Caki2 (cell line): Measurements from ENCODE around the gene MACC1. TPM values are rescaled to one million over a fixed set of nuclear protein-coding genes. Genes with fewer than 3 reads are reported as not detected.

Experiments used
- DNase-seq: peaks from one replicate; pipeline ENCODE4 v3.0.0-alpha.2; 2015; ENCODE audit warnings: low read depth
- in situ Hi-C: cut with HindIII; loops from 2 replicates; pipeline ENCODE4 v1.10.0; 2016; ENCODE audit warnings: low sequenced_read_pairs, low pct_unique_long_range_greater_than_20kb, mixed read lengths
- total RNA-seq: library from RNA; depleted of rRNA; stranded (reverse); fragments of >200 nt; shearing (Covaris generic); gene quantifications from 2 replicates; pipeline ENCODE4 v1.2.3, GENCODE V29; 2014; ENCODE audit warnings: low replicate concordance; rRNA removed

Gene MACC1
- not detected in 2 replicates for total RNA-seq

- in situ Hi-C loops, result no loop called here
- no peak for DNase-seq
Measured at GRCh38 chr7:20217193-20217948, at the start of gene MACC1. Gene MACC1, minus strand, starts transcription at chr7:20217384. Its CDS starts 55,522 bp downstream, at chr7:20161862.

GRCh38 chr7:20264623-20265022 is 47.4 kb upstream of the MACC1 start:
- DNase-seq, result no peak
- in situ Hi-C loops, result no loop called here

- DNase-seq, result no peak
- in situ Hi-C loops, result no loop called here
Measured at GRCh38 chr7:20260223-20260622, 43.0 kb upstream of the MACC1 start.

DNA sequence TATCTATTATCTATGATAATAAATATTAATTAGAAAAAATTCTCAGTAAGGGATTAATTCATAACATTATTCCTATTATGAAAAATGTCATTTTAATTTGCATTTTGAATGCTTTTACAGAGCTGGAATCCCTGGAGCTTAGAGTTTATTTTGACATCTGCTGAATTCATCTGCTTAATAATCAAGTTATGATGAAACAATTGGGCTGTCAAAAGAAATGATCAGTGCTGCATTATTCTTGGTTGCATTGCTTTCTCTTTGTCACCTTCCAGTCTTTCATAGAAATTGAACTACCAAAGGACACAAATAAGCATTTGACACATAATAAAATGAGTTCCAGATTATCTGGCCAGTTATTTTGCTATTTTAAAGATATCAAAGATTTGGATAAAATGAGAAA is 40.0 kb upstream of the MACC1 start:
- in situ Hi-C loops, result no loop called here
- no peak for DNase-seq

DNA sequence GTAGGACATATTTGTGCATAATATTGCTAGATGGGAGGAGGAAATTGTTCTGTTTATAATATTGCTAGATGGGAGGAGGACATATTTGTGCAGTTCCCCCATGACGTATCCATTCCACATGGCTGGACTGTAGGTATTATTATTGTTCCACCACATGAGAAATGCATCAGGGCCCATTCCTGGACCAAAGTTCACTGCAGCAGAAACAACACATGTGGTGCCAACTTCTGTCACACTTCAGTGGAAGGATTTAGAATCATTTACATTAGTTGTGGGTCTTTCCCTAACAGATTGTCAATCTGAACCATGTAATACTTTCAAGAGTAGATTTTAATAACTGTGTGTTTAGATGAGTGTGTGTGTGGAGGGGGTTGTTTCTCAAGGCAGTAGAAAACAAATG is 32.7 kb upstream of the MACC1 start:
- peak; percentile 94 for DNase-seq
- in situ Hi-C loops, result no loop called here

DNA sequence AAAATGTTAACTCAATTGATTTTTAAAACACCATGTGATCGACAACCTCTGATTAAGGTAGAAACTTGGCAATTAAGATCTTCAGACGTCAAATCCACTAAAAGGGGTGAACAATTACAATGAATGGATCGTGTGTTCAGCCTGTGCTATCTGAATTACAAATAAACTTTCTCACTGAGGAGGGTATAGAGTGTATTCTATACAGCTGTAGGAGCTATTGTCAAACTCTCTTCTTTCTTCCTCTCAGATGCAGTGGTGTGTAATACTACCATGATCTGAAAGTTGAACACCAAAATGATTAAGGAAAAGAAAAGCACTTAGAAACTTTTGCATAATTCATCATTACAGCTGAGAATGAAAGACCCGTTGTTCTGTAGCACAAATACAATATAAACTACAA is 32.2 kb upstream of the MACC1 start:
- DNase-seq, result no peak
- in situ Hi-C loops, result no loop called here

- DNase-seq, result no peak
- in situ Hi-C loops, result no loop called here
Measured at GRCh38 chr7:20246236-20246635, 29.1 kb upstream of the MACC1 start.

DNA sequence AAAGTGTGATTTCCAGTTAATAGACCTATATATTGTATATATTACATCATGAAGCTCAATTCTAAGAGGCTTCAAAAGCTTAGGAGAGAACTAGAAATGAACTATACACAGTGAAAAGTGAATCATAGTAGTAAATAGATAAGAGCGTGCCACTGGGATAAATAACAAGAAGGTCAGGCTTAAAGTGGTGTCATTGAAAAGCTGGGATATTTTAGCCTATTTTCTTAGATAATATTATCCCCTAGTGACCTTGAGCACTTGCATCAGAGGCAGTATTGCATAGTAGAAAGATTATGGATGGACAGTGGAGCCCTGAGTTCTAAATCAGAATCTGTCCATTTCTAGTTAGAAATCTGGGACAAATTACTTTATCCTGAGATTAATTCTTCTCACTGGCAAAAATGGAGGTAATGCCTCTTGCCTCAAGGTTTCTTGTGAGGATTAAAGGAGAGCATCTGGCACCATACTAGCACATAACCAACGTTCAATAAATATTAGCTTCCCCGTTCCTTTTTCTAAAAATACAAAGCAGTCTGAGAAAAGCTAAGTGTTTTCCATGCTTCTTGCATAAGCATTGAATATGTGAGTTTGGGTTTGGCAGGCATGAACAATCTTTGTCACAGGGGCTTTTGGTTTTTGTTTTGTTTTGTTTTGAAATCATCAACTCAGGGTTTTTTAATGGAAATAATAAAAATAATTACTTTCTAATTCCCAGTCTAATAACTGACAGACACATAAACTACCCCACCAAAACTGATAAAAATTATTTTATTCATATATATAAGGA is 27.3 kb upstream of the MACC1 start:
- no peak for DNase-seq
- in situ Hi-C loops, result no loop called here

GRCh38 chr7:20241911-20242261 is 24.7 kb upstream of the MACC1 start:
- in situ Hi-C loops, result no loop called here
- DNase-seq, result no peak

GRCh38 chr7:20241194-20241910 is 24.2 kb upstream of the MACC1 start:
- DNase-seq, result peak; percentile 96
- in situ Hi-C loops, result no loop called here

GRCh38 chr7:20240080-20240926 is 23.1 kb upstream of the MACC1 start:
- no peak for DNase-seq
- in situ Hi-C loops, result no loop called here

DNA sequence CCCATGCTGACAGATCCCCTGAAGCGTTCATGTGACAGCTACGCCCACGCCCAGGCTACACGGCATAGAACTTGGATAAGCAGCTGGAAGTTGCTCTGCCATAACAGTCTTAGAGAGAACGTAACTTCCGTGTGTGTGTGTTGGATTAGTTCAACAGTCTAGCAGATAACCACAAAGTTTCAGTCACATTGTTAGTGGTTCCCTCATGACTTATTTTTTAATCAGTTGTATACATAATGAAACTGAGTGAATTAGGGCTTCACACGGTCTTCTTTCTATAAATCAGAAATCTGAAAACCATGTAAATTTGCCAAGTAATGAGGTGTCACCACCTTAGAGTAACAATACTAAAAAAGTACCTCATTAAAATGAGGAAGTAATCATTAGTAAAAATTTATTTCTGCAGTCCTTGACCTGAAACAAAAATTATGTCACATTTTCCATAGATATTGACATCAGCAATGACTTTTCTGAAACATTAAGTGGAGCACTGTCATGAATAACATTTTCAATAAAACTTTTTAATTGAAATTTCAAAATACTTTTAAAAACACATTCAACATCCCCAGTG is 21.7 kb upstream of the MACC1 start:
- in situ Hi-C loops, result no loop called here
- no peak for DNase-seq

GRCh38 chr7:20238194-20238753 is 21.1 kb upstream of the MACC1 start:
- in situ Hi-C loops, result no loop called here
- DNase-seq, result no peak

DNA sequence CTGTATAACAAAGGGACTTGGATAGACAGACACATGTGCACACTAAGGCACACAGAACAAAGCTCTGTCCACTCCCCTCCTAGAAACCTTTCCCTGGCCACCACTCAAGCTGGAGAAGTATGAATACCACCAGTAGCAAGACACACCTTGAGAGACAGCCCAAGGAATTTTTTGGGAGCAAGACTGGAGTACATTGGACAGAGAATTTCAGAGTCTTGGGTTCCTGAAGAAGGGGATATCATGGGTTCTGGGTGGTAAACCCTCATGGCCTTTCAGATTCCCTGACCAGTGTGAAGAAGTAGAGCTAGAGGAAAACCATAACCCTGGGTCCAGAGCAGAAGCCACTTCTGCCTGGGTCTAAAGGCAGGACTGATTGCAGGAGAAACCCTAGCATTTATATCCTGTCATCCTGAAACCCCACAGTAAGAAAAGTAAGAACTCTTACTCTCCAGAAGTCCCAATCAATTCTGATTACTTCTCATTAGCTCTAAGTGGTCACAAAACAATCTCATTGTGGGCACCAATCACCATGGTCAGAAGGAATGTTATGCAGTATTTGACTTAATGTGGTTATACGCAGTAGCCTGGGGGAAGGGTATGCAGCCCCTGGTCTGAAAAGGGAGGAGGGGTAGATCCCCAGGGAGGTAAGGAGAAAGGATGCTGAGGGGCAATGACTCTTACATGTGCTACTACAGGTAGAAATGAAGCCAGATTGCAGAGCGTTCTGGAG is 20.4 kb upstream of the MACC1 start:
- DNase-seq, result no peak

GRCh38 chr7:20236790-20237189 is 19.6 kb upstream of the MACC1 start:
- DNase-seq, result no peak
- in situ Hi-C loops, result no loop called here

More for the DNA sequence above, 20.4 kb upstream of the MACC1 start:
- in situ Hi-C loops, result no loop called here

DNA sequence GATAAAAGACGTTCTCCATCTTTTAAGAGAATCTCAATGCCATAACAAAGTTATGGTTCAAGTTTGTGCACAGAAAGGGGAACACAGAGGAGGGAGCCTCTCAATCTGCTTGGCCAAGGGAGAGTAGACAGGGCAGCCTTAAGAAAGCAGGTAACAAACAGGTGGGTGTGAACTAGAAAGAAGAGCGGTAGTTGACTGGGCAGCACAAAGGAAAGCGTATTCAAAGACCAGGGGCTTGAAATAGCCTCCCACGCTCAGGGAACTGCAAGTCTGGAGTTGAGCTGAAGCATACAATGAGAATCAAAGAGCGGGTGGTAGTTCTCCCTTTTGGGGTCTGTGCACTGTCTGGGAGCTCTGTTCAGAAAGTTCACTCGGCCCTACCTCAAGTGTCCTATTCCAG is 18.9 kb upstream of the MACC1 start:
- in situ Hi-C loops, result no loop called here
- DNase-seq, result no peak

- DNase-seq, result no peak
- in situ Hi-C loops, result no loop called here
Measured at GRCh38 chr7:20235288-20235687, 18.1 kb upstream of the MACC1 start.
